HepG2 (cell line): Measurements from ENCODE around the gene CACNG4. TPM values are rescaled to one million over a fixed set of nuclear protein-coding genes. Genes with fewer than 3 reads are reported as not detected.

Experiments used
- ATAC-seq: fragments of 200-7000 bp; cut with Tn5 transposase; 3 replicates; pipeline ENCODE4 v1.9.1; 2020; ENCODE audit warnings: mild to moderate bottlenecking, moderate library complexity
- BruUV-seq: library from RNA; stranded (reverse); fragments of 400-500 nt; replicated peaks from 2 replicates; lab custom pipeline; 2021; lab: Mats Ljungman, UMichigan
- CTCF ChIA-PET: fragments of 300-600 bp; formaldehyde crosslinking; extraction: SDS; loops from one replicate; lab custom pipeline; 2021; ENCODE audit warnings: low total read pairs, inconsistent platforms, low intra/inter-chr PET ratio; lab: Yijun Ruan, JAX
- POLR2A ChIA-PET: fragments of 350-600 bp; sonication (Branson Sonifier 250); formaldehyde crosslinking; loops from one replicate; lab custom pipeline; 2020; ENCODE audit warnings: antibody characterized with exemption, inconsistent platforms; lab: Yijun Ruan, JAX
- DNase-seq: peaks from one replicate; pipeline ENCODE4 v3.0.0-alpha.2; 2015; ENCODE audit warnings: low spot score
- FAIRE-seq: peaks from 3 replicates; lab custom pipeline; 2011; peaks lifted over from hg19 to GRCh38; lab: Jason Lieb, UNC
- H2AFZ ChIP-seq: one replicate; pipeline ENCODE4 v1.6.1; 2011; ENCODE audit warnings: low read length, inconsistent platforms
- H3K27ac ChIP-seq: fragments of 300-600 bp; 3 replicates; pipeline ENCODE4 v1.8.0; 2011; ENCODE audit warnings: mixed run types, mild to moderate bottlenecking, mixed read lengths, low read length, inconsistent platforms; ENCODE audit not compliant: insufficient read depth; ENCODE audit errors: extremely low read length
- H3K27me3 ChIP-seq, 2 experiments: fragments of 200-600 bp in 1 of 2; 2 replicates in 1 of 2; 3 replicates in 1 of 2; pipeline versions ENCODE4 v1.6.0 to v1.8.0; 2011; ENCODE audit warnings: low read length in 2 of 2, mild to moderate bottlenecking in 2 of 2, moderate library complexity in 2 of 2, inconsistent platforms in 1 of 2; ENCODE audit not compliant: insufficient read depth in 2 of 2, control insufficient read depth in 1 of 2
- H3K36me3 ChIP-seq, 2 experiments: fragments of 200-600 bp in 1 of 2; replicated peaks in 1 of 2; 2 replicates in 1 of 2; 3 replicates in 1 of 2; pipeline versions ENCODE4 v1.5.1 to v1.8.0; 2011; ENCODE audit warnings: low read length in 2 of 2, inconsistent platforms in 1 of 2; ENCODE audit not compliant: insufficient read depth in 2 of 2, control insufficient read depth in 1 of 2
- H3K4me1 ChIP-seq: 2 replicates; pipeline ENCODE4 v1.5.1; 2012; ENCODE audit warnings: low read length, inconsistent platforms; ENCODE audit not compliant: insufficient read depth
- H3K4me2 ChIP-seq: 2 replicates; pipeline ENCODE4 v1.6.0; 2011; ENCODE audit warnings: low read depth, low read length, inconsistent platforms
- H3K4me3 ChIP-seq, 3 experiments: fragments of 200-600 bp in 1 of 3; sonication (generic), shearing (Covaris generic) in 1 of 3; replicated peaks in 1 of 3; 2 replicates each; pipeline ENCODE4 v1.5.1; 2011 to 2016; ENCODE audit warnings: low read length in 3 of 3, inconsistent platforms in 2 of 3, low read depth in 2 of 3, mild to moderate bottlenecking in 2 of 3, control low read depth in 1 of 3, mixed read lengths in 1 of 3; ENCODE audit not compliant: insufficient read depth in 1 of 3
- H3K79me2 ChIP-seq: one replicate; pipeline ENCODE4 v1.6.1; 2011; ENCODE audit warnings: low read length, inconsistent platforms; ENCODE audit not compliant: insufficient read depth
- H3K9ac ChIP-seq: 2 replicates; pipeline ENCODE4 v1.6.0; 2011; ENCODE audit warnings: mild to moderate bottlenecking, low read depth, low read length, inconsistent platforms; ENCODE audit not compliant: insufficient read depth
- H3K9me3 ChIP-seq: 2 replicates; pipeline ENCODE4 v1.5.1; 2012; ENCODE audit warnings: mild to moderate bottlenecking, low read length
- H4K20me1 ChIP-seq: 2 replicates; pipeline ENCODE4 v1.6.0; 2011; ENCODE audit warnings: inconsistent platforms, mild to moderate bottlenecking, low read length, moderate library complexity; ENCODE audit not compliant: insufficient read depth
- BCL6 ChIP-seq: IDR thresholded peaks from 2 replicates; pipeline ENCODE4 v1.6.1; 2016; ENCODE audit warnings: missing genetic modification reagents, missing compliant biosample characterization
- GATAD1 ChIP-seq: IDR thresholded peaks from 2 replicates; pipeline ENCODE4 v1.6.1; 2016; ENCODE audit warnings: missing genetic modification reagents, missing compliant biosample characterization
- IRF2 ChIP-seq: IDR thresholded peaks from 2 replicates; pipeline ENCODE4 v1.6.1; 2018; ENCODE audit warnings: missing genetic modification reagents, missing compliant biosample characterization
- RARA ChIP-seq: IDR thresholded peaks from 2 replicates; pipeline ENCODE4 v1.6.1; 2016; ENCODE audit warnings: missing genetic modification reagents, missing compliant biosample characterization
- TCF7 ChIP-seq: sonication (generic); IDR thresholded peaks from 2 replicates; pipeline ENCODE4 v1.6.1; 2016; ENCODE audit warnings: antibody characterized with exemption, low read depth
- WGBS: methylation state at CpG from one replicate; pipeline ENCODE4 v1.1.6; 2017; ENCODE audit warnings: low lambda C conversion rate; 5-methylcytosine and 5-hydroxymethylcytosine counted together
- in situ Hi-C: cut with HindIII; loops from 2 replicates; pipeline ENCODE4 v1.10.0; 2017; ENCODE audit warnings: low pct_unique_long_range_greater_than_20kb; ENCODE audit not compliant: extremely low pct_ligation_motif_present
- intact Hi-C: fragments of 100-400 bp; cut with micrococcal nuclease; formaldehyde crosslinking; loops from one replicate; pipeline ENCODE4 v1.10.0; 2022; ENCODE audit not compliant: unreplicated experiment
- polyA plus RNA-seq, 8 experiments: library from polyadenylated mRNA; depleted of rRNA in 3 of 8; stranded (reverse) in 7 of 8; unstranded in 1 of 8; fragments of >200 nt; fragmentation: Illumina TruSeq in 4 of 8; extraction: Trizol in 4 of 8; gene quantifications; 2 replicates each; pipeline versions ENCODE4 v1.2.1 to v1.2.3, GENCODE V29; 2011 to 2016; ENCODE audit warnings: low read depth in 4 of 8, missing spikeins in 1 of 8, mixed read lengths in 1 of 8; ENCODE audit not compliant: insufficient read depth in 1 of 8
- total RNA-seq, 5 experiments: library from RNA; depleted of rRNA; stranded (reverse); fragments of >200 nt; fragmentation: Illumina TruSeq; extraction: Trizol; gene quantifications; 2 replicates each; pipeline ENCODE4 v1.2.3, GENCODE V29; 2016; ENCODE audit warnings: low read depth in 1 of 5
- TF ChIP-seq, protein P1 (sequence below): sonication (generic); formaldehyde crosslinking; IDR thresholded peaks from 2 replicates; pipeline ENCODE4 v1.4.0; 2020; ENCODE audit warnings: missing genetic modification reagents
- TF ChIP-seq, protein P2 (sequence below): IDR thresholded peaks from 2 replicates; pipeline ENCODE4 v1.4.0; 2020; ENCODE audit warnings: mild to moderate bottlenecking, missing genetic modification reagents
- TF ChIP-seq, protein P3 (sequence below), 2 experiments: IDR thresholded peaks; 2 replicates each; pipeline ENCODE4 v1.6.1; 2011 to 2012; ENCODE audit warnings: low read length in 2 of 2, borderline replicate concordance in 1 of 2, low read depth in 1 of 2, mild to moderate bottlenecking in 1 of 2, moderate library complexity in 1 of 2

Gene CACNG4
- total and polyA plus RNA-seq, 2 of the 13 experiments (the other 11 are each of a cell fraction or from before 2014, with no cell fraction given), result 0.09 TPM

DNA sequence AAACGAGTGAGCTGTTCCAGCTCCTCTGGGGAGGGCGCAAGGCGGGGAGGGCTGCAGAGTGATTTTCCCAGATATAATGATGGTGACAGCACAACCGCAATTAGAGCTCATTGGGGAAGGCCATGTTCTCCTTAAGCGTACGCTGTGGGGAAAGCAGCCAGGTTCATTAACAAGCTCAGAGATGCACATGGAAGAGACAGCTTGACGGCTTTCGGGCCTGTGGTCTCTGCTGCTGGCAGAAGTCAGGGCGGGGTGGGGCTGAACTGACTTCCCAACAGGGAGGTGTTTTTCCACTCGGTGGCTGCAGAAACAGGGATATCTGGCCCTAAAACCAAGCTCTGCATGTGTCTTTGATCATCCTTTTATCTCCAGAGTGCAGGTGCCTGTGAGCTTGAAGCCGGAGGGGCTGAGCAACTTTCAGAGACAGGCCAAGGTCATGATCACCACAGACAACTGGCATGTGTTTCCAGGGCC, 55.8 kb downstream of the CACNG4 start:
- peak; percentile 16 for DNase-seq
- Histone ChIP-seq H3K36me3 (no peaks in the 10 kb centered on the region), H3K4me3 (no peak overlapping the region), H3K79me2 (no peaks in the 10 kb centered on the region), H3K9ac (no peak overlapping the region), H2AFZ (no peak overlapping the region), H3K27ac (no peak overlapping the region), H3K4me1 (peaks cover 16% of the 10 kb centered on the region), H3K27me3 (peaks cover 10 to 25% of the 10 kb centered on the region in 2 experiments; a peak in 4 of 5 replicates), H3K4me2 (no peak overlapping the region), H4K20me1 (no peaks in the 10 kb centered on the region), H3K9me3 (no peaks in the 10 kb centered on the region)
- CTCF ChIA-PET, result no interaction called here
- peak; percentile 28; the same call in 2 of the 3 replicates for ATAC-seq
- intact Hi-C loops (no loop called here), in situ Hi-C loops (no loop called here)
- BruUV-seq, result no TSS peak
- FAIRE-seq, result no peak
- POLR2A ChIA-PET, result no interaction called here
- WGBS, result 66% methylated on average over 10 of the region's 11 CpGs
- TF ChIP-seq, protein P1, sequence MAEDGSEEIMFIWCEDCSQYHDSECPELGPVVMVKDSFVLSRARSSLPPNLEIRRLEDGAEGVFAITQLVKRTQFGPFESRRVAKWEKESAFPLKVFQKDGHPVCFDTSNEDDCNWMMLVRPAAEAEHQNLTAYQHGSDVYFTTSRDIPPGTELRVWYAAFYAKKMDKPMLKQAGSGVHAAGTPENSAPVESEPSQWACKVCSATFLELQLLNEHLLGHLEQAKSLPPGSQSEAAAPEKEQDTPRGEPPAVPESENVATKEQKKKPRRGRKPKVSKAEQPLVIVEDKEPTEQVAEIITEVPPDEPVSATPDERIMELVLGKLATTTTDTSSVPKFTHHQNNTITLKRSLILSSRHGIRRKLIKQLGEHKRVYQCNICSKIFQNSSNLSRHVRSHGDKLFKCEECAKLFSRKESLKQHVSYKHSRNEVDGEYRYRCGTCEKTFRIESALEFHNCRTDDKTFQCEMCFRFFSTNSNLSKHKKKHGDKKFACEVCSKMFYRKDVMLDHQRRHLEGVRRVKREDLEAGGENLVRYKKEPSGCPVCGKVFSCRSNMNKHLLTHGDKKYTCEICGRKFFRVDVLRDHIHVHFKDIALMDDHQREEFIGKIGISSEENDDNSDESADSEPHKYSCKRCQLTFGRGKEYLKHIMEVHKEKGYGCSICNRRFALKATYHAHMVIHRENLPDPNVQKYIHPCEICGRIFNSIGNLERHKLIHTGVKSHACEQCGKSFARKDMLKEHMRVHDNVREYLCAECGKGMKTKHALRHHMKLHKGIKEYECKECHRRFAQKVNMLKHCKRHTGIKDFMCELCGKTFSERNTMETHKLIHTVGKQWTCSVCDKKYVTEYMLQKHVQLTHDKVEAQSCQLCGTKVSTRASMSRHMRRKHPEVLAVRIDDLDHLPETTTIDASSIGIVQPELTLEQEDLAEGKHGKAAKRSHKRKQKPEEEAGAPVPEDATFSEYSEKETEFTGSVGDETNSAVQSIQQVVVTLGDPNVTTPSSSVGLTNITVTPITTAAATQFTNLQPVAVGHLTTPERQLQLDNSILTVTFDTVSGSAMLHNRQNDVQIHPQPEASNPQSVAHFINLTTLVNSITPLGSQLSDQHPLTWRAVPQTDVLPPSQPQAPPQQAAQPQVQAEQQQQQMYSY, result no peak
- TF ChIP-seq RARA (peak; percentile 52), BCL6 (CRISPR knock-in tag) (peak; percentile 51; the same call in 1 of the 2 replicates), TCF7 (peak; percentile 25; the same call in 1 of the 2 replicates), GATAD1 (CRISPR knock-in tag) (no peak), IRF2 (CRISPR knock-in tag) (no peak)
- TF ChIP-seq, protein P2, sequence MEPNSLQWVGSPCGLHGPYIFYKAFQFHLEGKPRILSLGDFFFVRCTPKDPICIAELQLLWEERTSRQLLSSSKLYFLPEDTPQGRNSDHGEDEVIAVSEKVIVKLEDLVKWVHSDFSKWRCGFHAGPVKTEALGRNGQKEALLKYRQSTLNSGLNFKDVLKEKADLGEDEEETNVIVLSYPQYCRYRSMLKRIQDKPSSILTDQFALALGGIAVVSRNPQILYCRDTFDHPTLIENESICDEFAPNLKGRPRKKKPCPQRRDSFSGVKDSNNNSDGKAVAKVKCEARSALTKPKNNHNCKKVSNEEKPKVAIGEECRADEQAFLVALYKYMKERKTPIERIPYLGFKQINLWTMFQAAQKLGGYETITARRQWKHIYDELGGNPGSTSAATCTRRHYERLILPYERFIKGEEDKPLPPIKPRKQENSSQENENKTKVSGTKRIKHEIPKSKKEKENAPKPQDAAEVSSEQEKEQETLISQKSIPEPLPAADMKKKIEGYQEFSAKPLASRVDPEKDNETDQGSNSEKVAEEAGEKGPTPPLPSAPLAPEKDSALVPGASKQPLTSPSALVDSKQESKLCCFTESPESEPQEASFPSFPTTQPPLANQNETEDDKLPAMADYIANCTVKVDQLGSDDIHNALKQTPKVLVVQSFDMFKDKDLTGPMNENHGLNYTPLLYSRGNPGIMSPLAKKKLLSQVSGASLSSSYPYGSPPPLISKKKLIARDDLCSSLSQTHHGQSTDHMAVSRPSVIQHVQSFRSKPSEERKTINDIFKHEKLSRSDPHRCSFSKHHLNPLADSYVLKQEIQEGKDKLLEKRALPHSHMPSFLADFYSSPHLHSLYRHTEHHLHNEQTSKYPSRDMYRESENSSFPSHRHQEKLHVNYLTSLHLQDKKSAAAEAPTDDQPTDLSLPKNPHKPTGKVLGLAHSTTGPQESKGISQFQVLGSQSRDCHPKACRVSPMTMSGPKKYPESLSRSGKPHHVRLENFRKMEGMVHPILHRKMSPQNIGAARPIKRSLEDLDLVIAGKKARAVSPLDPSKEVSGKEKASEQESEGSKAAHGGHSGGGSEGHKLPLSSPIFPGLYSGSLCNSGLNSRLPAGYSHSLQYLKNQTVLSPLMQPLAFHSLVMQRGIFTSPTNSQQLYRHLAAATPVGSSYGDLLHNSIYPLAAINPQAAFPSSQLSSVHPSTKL (CRISPR knock-in tag), result 0 out of 2 replicates have a peak, but pooled peaks have one; percentile 16
- TF ChIP-seq, protein P3, sequence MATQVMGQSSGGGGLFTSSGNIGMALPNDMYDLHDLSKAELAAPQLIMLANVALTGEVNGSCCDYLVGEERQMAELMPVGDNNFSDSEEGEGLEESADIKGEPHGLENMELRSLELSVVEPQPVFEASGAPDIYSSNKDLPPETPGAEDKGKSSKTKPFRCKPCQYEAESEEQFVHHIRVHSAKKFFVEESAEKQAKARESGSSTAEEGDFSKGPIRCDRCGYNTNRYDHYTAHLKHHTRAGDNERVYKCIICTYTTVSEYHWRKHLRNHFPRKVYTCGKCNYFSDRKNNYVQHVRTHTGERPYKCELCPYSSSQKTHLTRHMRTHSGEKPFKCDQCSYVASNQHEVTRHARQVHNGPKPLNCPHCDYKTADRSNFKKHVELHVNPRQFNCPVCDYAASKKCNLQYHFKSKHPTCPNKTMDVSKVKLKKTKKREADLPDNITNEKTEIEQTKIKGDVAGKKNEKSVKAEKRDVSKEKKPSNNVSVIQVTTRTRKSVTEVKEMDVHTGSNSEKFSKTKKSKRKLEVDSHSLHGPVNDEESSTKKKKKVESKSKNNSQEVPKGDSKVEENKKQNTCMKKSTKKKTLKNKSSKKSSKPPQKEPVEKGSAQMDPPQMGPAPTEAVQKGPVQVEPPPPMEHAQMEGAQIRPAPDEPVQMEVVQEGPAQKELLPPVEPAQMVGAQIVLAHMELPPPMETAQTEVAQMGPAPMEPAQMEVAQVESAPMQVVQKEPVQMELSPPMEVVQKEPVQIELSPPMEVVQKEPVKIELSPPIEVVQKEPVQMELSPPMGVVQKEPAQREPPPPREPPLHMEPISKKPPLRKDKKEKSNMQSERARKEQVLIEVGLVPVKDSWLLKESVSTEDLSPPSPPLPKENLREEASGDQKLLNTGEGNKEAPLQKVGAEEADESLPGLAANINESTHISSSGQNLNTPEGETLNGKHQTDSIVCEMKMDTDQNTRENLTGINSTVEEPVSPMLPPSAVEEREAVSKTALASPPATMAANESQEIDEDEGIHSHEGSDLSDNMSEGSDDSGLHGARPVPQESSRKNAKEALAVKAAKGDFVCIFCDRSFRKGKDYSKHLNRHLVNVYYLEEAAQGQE (IDR thresholded peaks at IDR 0.05; ENCODE audit: borderline replicate concordance in 1 of 2, low read depth in 1 of 2, low read length in 2 of 2), result no peak
